Smooth muscle cell of the coronary artery (primary cell): ENCODE data around the gene ZNF615. TPM values are rescaled to one million over a fixed set of nuclear protein-coding genes. Genes with fewer than 3 reads are reported as not detected.

Experiments used
- total RNA-seq: library from RNA; depleted of rRNA; stranded (reverse); fragments of >200 nt; gene quantifications from 2 replicates; pipeline ENCODE4 v1.2.3, GENCODE V29; 2014; ENCODE audit warnings: low replicate concordance

ZNF615 gene
- 10.7 and 17.6 TPM in 2 replicates for total RNA-seq

GRCh38 chr19:52007806-52008557 is at the start of gene ZNF615:
Gene ZNF615, minus strand, starts transcription at chr19:52008211. Its CDS starts 4,500 bp downstream, at chr19:52003711.

GRCh38 chr19:52048555-52049501 is 40.8 kb upstream of the ZNF615 start, which contains the start of gene ZNF432:
Gene ZNF432, minus strand, starts transcription at chr19:52048838. Its CDS starts 1,970 bp downstream, at chr19:52046868.

GRCh38 chr19:52028027-52028779 is 20.2 kb upstream of the ZNF615 start, which contains the start of gene ZNF614:
Gene ZNF614, minus strand, starts transcription at chr19:52028379. Its CDS starts 2,634 bp downstream, at chr19:52025745.

GRCh38 chr19:51986309-51987291 is 21.4 kb downstream of the ZNF615 start, which contains the start of gene ZNF350:
Gene ZNF350, minus strand, starts transcription at chr19:51986840. Its CDS starts 12,480 bp downstream, at chr19:51974360.

Other genes starting within 250 kb of the ZNF615 start
- gene FPR2, start 247.0 kb downstream of the ZNF615 start, total RNA-seq: not detected in 2 replicates
- 0.23 TPM in 1 of 2 replicates, not detected in the other for gene FPR3, start 213.1 kb downstream of the ZNF615 start, total RNA-seq
- gene ZNF577, start 120.3 kb downstream of the ZNF615 start, total RNA-seq: 7.1 and 8.7 TPM in 2 replicates
- gene ZNF649, start 103.2 kb downstream of the ZNF615 start, total RNA-seq: 4.9 and 8.1 TPM in 2 replicates
- gene ZNF613, start 80.7 kb downstream of the ZNF615 start, total RNA-seq: 5.6 and 8.1 TPM in 2 replicates
- gene ZNF350, start 21.4 kb downstream of the ZNF615 start, total RNA-seq: 8.0 and 14.3 TPM in 2 replicates
- gene ZNF614, start 20.2 kb upstream of the ZNF615 start, total RNA-seq: 6.8 and 10.9 TPM in 2 replicates
- gene ZNF432, start 40.6 kb upstream of the ZNF615 start, total RNA-seq: 6.1 and 9.5 TPM in 2 replicates
- 16.1 and 25.4 TPM in 2 replicates for gene ZNF841, start 87.6 kb upstream of the ZNF615 start, total RNA-seq
- 10.6 and 11.6 TPM in 2 replicates for gene ZNF616, start 131.7 kb upstream of the ZNF615 start, total RNA-seq
- gene ZNF836, start 163.4 kb upstream of the ZNF615 start, total RNA-seq: 6.1 and 6.8 TPM in 2 replicates
- gene PPP2R1A, start 181.8 kb upstream of the ZNF615 start, total RNA-seq: 110 and 120 TPM in 2 replicates